H9 (cell line): Measurements from ENCODE around the gene TBC1D22A. TPM values are rescaled to one million over a fixed set of nuclear protein-coding genes. Genes with fewer than 3 reads are reported as not detected.

Source experiments
- DNase-seq: peaks from one replicate; pipeline ENCODE4 v3.0.0-alpha.2; 2017
- H2AFZ ChIP-seq: one replicate; pipeline ENCODE4 v1.6.1; 2013; ENCODE audit warnings: mild to moderate bottlenecking, low read length, control low read depth, moderate library complexity
- H2AK5ac ChIP-seq: 2 replicates; pipeline ENCODE4 v1.6.1; 2013; ENCODE audit warnings: low read length, control low read depth, mixed read lengths; ENCODE audit not compliant: insufficient read length
- H2BK120ac ChIP-seq: one replicate; pipeline ENCODE4 v1.6.1; 2013; ENCODE audit warnings: low read depth, mild to moderate bottlenecking, low read length, control low read depth, inconsistent platforms; ENCODE audit not compliant: poor library complexity, severe bottlenecking
- H2BK12ac ChIP-seq: 2 replicates; pipeline ENCODE4 v1.6.1; 2013; ENCODE audit warnings: low read length, control low read depth, mixed read lengths, low read depth; ENCODE audit not compliant: insufficient read length
- H2BK15ac ChIP-seq: 2 replicates; pipeline ENCODE4 v1.6.1; 2013; ENCODE audit warnings: low read depth, low read length, control low read depth
- H2BK20ac ChIP-seq: one replicate; pipeline ENCODE4 v1.6.1; 2013; ENCODE audit warnings: low read depth, mild to moderate bottlenecking, low read length, control low read depth, inconsistent platforms; ENCODE audit not compliant: poor library complexity, severe bottlenecking
- H2BK5ac ChIP-seq: 2 replicates; pipeline ENCODE4 v1.6.1; 2013; ENCODE audit warnings: low read length, control low read depth, mixed read lengths; ENCODE audit not compliant: insufficient read length
- H3K14ac ChIP-seq: 2 replicates; pipeline ENCODE4 v1.6.1; 2013; ENCODE audit warnings: low read length, control low read depth; ENCODE audit not compliant: insufficient read depth
- H3K18ac ChIP-seq: 2 replicates; pipeline ENCODE4 v1.6.1; 2013; ENCODE audit warnings: low read depth, mild to moderate bottlenecking, mixed read lengths, low read length, control low read depth; ENCODE audit not compliant: insufficient read length
- H3K23ac ChIP-seq: 2 replicates; pipeline ENCODE4 v1.6.1; 2013; ENCODE audit warnings: low read length, control low read depth, mixed read lengths, low read depth; ENCODE audit not compliant: insufficient read length
- H3K23me2 ChIP-seq: 2 replicates; pipeline ENCODE4 v1.6.1; 2013; ENCODE audit warnings: low read depth, mild to moderate bottlenecking, mixed read lengths, low read length, control low read depth; ENCODE audit not compliant: insufficient read length, poor library complexity, severe bottlenecking
- H3K27ac ChIP-seq: 2 replicates; pipeline ENCODE4 v1.5.1; 2013; ENCODE audit warnings: low read length, control low read depth, mixed read lengths, low read depth; ENCODE audit not compliant: insufficient read length
- H3K27me3 ChIP-seq: 2 replicates; pipeline ENCODE4 v1.6.1; 2013; ENCODE audit warnings: low read length, control low read depth, inconsistent platforms; ENCODE audit not compliant: insufficient read depth
- H3K4ac ChIP-seq: 2 replicates; pipeline ENCODE4 v1.6.1; 2013; ENCODE audit warnings: low read depth, mild to moderate bottlenecking, control low read depth, inconsistent platforms, low read length, moderate library complexity
- H3K4me1 ChIP-seq: 2 replicates; pipeline ENCODE4 v1.6.1; 2013; ENCODE audit warnings: low read length, control low read depth, inconsistent platforms; ENCODE audit not compliant: insufficient read depth
- H3K4me2 ChIP-seq: 2 replicates; pipeline ENCODE4 v1.6.1; 2013; ENCODE audit warnings: low read length, control low read depth, mixed read lengths; ENCODE audit not compliant: insufficient read length, insufficient read depth
- H3K56ac ChIP-seq: 2 replicates; pipeline ENCODE4 v1.6.1; 2013; ENCODE audit warnings: low read depth, mild to moderate bottlenecking, mixed read lengths, low read length, control low read depth; ENCODE audit not compliant: insufficient read length
- H3K79me1 ChIP-seq: 2 replicates; pipeline ENCODE4 v1.6.1; 2013; ENCODE audit warnings: low read depth, mild to moderate bottlenecking, moderate library complexity, low read length, control low read depth, inconsistent platforms; ENCODE audit not compliant: insufficient read depth, poor library complexity, severe bottlenecking
- H3K79me2 ChIP-seq: 2 replicates; pipeline ENCODE4 v1.6.1; 2013; ENCODE audit warnings: low read length, control low read depth, inconsistent platforms; ENCODE audit not compliant: insufficient read depth
- H3K9ac ChIP-seq: 2 replicates; pipeline ENCODE4 v1.6.1; 2013; ENCODE audit warnings: low read length, control low read depth, mixed read lengths; ENCODE audit not compliant: insufficient read length; ENCODE audit errors: extremely low read depth
- H3K9me3 ChIP-seq: one replicate; pipeline ENCODE4 v1.6.1; 2013; ENCODE audit warnings: low read depth, low read length, inconsistent platforms; ENCODE audit not compliant: control insufficient read depth
- H3T11ph ChIP-seq: one replicate; pipeline ENCODE4 v1.6.1; 2013; ENCODE audit warnings: mild to moderate bottlenecking, low read length, control low read depth, inconsistent platforms
- H4K20me1 ChIP-seq: one replicate; pipeline ENCODE4 v1.6.1; 2013; ENCODE audit not compliant: control insufficient read depth, insufficient read length, insufficient read depth
- H4K5ac ChIP-seq: 2 replicates; pipeline ENCODE4 v1.6.1; 2013; ENCODE audit warnings: low read depth, mild to moderate bottlenecking, mixed read lengths, low read length, control low read depth; ENCODE audit not compliant: insufficient read length
- H4K8ac ChIP-seq: replicated peaks from 2 replicates; pipeline ENCODE4 v1.6.1; 2013; ENCODE audit warnings: low read length, control low read depth, mixed read lengths, low read depth; ENCODE audit not compliant: insufficient read length
- H4K91ac ChIP-seq: 2 replicates; pipeline ENCODE4 v1.6.1; 2013; ENCODE audit warnings: low read depth, mild to moderate bottlenecking, moderate library complexity, mixed read lengths, low read length, control low read depth; ENCODE audit not compliant: insufficient read length
- H3K27ac Mint-ChIP-seq, 3 experiments: 2 replicates in 2 of 3; 3 replicates in 1 of 3; pipeline ENCODE4 v1.8.0; 2020 to 2021; ENCODE audit warnings: mixed read lengths in 3 of 3, mild to moderate bottlenecking in 1 of 3, moderate library complexity in 1 of 3
- H3K27me3 Mint-ChIP-seq: 2 replicates; pipeline ENCODE4 v1.8.0; 2021; ENCODE audit warnings: low read depth, mild to moderate bottlenecking, moderate library complexity, mixed read lengths
- H3K36me3 Mint-ChIP-seq, 3 experiments: 2 replicates in 2 of 3; 3 replicates in 1 of 3; pipeline ENCODE4 v1.8.0; 2020 to 2021; ENCODE audit warnings: low read depth in 3 of 3, mixed read lengths in 3 of 3; ENCODE audit not compliant: insufficient read depth in 1 of 3
- H3K4me1 Mint-ChIP-seq, 2 experiments: 2 replicates each; pipeline ENCODE4 v1.8.0; 2020; ENCODE audit warnings: mixed read lengths in 2 of 2
- H3K4me3 Mint-ChIP-seq, 2 experiments: 2 replicates in 1 of 2; 3 replicates in 1 of 2; pipeline ENCODE4 v1.8.0; 2020 to 2021; ENCODE audit warnings: mild to moderate bottlenecking in 2 of 2, mixed read lengths in 2 of 2, moderate library complexity in 1 of 2
- H3K9me3 Mint-ChIP-seq, 2 experiments: 2 replicates in 1 of 2; 3 replicates in 1 of 2; pipeline ENCODE4 v1.8.0; 2020; ENCODE audit warnings: mild to moderate bottlenecking in 2 of 2, mixed read lengths in 2 of 2, moderate library complexity in 1 of 2
- CTCF ChIP-seq: fragments of 200-600 bp; sonication (generic); conservative IDR thresholded peaks from 3 replicates; pipeline ENCODE4 v1.8.0; 2021; ENCODE audit warnings: antibody characterized with exemption, mild to moderate bottlenecking
- WGBS: extraction: QIAGEN DNeasy Blood & Tissue Kit; methylation state at CpG from one replicate; pipeline ENCODE4 v1.1.7; 2013; ENCODE audit warnings: missing lambda C conversion rate, low lambda C conversion rate, mixed read lengths; ENCODE audit not compliant: insufficient read length; ENCODE audit errors: extremely low coverage; 5-methylcytosine and 5-hydroxymethylcytosine counted together
- total RNA-seq: library from RNA; stranded (reverse); gene quantifications from 2 replicates; pipeline ENCODE4 v1.2.1, GENCODE V29; 2021

TBC1D22A gene
- total RNA-seq, 1 experiment from 2014 or later, result 20.8 TPM

- peaks cover 5% of the 10 kb centered on the region; the same call in 1 of the 2 replicates for H3K27me3 Mint-ChIP-seq
- H3K9me3 Mint-ChIP-seq, result no peaks in the 10 kb centered on the region
- Histone ChIP-seq H3K27me3 (no peaks in the 10 kb centered on the region), H4K8ac (no peak overlapping the region), H2AK5ac (no peak overlapping the region), H2BK20ac (no peak overlapping the region), H2AFZ (no peak overlapping the region), H2BK120ac (no peak overlapping the region), H3K18ac (no peak overlapping the region), H2BK12ac (no peak overlapping the region), H3K27ac (no peak overlapping the region), H3K23me2 (no peaks in the 10 kb centered on the region), H2BK15ac (no peak overlapping the region), H3K4me1 (no peaks in the 10 kb centered on the region), H3K23ac (no peak overlapping the region), H3K79me1 (no peaks in the 10 kb centered on the region), H3T11ph (no peak overlapping the region), H4K5ac (no peak overlapping the region), H3K14ac (peak overlapping the region; percentile 11; the same call in 1 of the 2 replicates), H4K91ac (no peak overlapping the region), H3K79me2 (no peaks in the 10 kb centered on the region), H3K56ac (no peak overlapping the region), H3K9ac (no peak overlapping the region), H3K4me2 (no peak overlapping the region), H4K20me1 (no peaks in the 10 kb centered on the region), H3K9me3 (no peaks in the 10 kb centered on the region), H2BK5ac (no peak overlapping the region), H3K4ac (no peak overlapping the region)
- no peak for TF ChIP-seq CTCF
- H3K27ac Mint-ChIP-seq, result peak overlapping the region; percentile 17 to 70 (median 42); a peak in 3 of 7 replicates
- DNase-seq, result no peak
- no peaks in the 10 kb centered on the region; a peak in 1 of 7 replicates for H3K36me3 Mint-ChIP-seq
- no peak overlapping the region for H3K4me3 Mint-ChIP-seq
- peaks cover 9 to 11% of the 10 kb centered on the region in 2 experiments for H3K4me1 Mint-ChIP-seq
- WGBS, result no CpG with 5 or more reads among the region's 16 CpGs
These were observed 374.2 kb downstream of the TBC1D22A start for GRCh38 chr22:47136671-47137070.
